GM12873 (cell line): ENCODE results near the gene DCN.

Source experiments
- TF ChIP-seq, protein P1 (sequence below): IDR thresholded peaks from 2 replicates; pipeline ENCODE4 v1.5.1; 2012; ENCODE audit warnings: low read depth, mild to moderate bottlenecking, moderate library complexity, low read length, control low read depth; ENCODE audit not compliant: insufficient read depth; ENCODE audit errors: missing control alignments

Gene DCN, protein sequence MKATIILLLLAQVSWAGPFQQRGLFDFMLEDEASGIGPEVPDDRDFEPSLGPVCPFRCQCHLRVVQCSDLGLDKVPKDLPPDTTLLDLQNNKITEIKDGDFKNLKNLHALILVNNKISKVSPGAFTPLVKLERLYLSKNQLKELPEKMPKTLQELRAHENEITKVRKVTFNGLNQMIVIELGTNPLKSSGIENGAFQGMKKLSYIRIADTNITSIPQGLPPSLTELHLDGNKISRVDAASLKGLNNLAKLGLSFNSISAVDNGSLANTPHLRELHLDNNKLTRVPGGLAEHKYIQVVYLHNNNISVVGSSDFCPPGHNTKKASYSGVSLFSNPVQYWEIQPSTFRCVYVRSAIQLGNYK

DNA sequence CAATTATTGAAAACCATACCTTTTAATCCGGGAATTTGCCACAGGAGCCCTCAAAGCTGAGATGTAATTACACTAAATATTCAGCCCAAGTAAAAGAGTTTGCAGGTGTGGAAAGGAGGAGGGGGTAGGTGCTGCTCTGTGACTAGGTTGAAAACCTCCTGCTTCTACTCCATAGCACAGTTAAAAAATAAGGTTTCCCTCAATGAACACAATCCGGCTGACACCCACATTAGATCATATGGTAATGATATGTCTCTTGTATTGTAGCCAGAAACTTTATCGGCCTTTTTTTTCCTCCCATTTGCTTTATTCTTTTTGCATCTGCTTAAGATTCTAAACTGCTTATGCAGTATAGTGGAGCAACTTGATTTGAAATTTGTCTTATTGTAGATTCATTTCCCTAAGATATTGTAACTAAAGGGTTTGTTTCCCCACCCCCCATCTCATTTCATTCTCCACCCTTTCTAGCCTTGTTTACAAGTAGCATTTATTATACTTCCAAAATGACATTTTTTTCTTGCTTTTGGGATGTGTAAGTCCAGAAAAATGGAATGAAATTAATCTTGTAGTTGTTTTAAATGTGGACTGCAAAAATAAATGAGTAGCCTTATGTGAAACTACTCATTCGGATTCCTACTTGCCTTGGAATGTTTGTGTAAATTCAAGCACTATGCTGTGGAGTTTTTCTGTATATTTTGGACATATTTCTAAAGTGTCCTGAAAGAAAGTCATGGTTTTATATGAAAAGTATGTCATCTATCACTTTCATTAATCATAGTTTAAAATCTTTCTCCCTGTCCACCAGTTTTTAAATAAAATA lies at the start of gene DCN:
Gene DCN, minus strand, starts transcription at position 182 of the 820 bp plus-strand sequence. CDS start 4,265 bp downstream, outside the sequence.
- TF ChIP-seq, protein P1, sequence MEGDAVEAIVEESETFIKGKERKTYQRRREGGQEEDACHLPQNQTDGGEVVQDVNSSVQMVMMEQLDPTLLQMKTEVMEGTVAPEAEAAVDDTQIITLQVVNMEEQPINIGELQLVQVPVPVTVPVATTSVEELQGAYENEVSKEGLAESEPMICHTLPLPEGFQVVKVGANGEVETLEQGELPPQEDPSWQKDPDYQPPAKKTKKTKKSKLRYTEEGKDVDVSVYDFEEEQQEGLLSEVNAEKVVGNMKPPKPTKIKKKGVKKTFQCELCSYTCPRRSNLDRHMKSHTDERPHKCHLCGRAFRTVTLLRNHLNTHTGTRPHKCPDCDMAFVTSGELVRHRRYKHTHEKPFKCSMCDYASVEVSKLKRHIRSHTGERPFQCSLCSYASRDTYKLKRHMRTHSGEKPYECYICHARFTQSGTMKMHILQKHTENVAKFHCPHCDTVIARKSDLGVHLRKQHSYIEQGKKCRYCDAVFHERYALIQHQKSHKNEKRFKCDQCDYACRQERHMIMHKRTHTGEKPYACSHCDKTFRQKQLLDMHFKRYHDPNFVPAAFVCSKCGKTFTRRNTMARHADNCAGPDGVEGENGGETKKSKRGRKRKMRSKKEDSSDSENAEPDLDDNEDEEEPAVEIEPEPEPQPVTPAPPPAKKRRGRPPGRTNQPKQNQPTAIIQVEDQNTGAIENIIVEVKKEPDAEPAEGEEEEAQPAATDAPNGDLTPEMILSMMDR = no peak

DNA sequence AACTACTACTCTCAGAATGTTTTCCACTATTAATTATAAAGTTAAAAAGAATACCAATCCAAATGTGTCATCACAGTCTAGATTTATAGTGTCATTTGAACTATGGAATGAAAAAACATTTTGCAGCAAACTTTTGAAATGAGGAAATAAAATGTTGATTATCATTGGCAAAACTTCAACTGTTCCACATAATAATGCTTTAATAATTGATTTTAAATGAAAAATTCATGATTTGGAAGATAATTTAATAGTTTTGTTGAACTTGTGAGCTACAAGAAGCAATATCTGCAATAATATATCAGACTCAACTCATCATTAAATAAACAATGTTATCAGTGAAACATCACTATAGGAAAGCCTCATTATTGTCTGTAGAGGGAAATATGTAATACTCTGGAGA lies 48.2 kb upstream of the DCN start:
- TF ChIP-seq, protein P1 = no peak

DNA sequence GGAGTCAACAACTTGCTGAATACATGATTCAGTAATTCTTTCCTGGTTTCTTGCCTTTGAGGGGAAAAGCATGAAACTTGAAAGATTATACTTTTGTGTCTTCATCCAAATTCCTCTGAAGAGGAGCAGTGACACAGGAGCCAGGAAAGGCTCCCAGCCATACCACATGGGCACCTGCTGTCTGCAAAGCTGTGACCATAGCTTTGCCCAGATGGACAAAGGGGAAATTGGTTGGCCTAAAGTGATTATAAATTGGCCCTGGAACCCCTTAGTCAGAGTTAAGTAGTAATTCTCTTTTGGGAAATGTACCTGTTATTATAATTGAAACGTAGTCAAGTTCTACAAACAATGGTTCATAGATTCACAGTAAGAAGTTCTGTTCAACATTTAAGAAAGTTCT lies 44.3 kb upstream of the DCN start:
- TF ChIP-seq, protein P1 = no peak

DNA sequence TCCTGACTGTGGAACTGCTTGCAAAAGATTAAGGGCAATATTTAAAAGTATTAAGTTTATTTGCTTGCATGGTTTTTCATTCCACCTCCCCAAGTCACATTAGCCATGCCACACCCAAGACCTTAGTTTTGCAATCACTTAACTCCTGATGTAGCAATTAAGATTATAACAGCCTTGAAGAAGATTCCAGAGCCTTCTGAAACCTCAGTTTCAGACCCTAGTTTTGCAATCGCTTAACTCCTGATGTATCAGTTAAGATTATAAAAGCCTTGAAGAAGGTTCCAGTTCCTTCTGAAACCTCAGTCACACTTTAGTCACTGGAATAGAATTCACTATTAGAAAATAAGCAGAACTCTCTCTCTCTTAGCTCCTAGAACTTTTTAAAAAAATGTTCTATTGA lies 42.7 kb upstream of the DCN start:
- TF ChIP-seq, protein P1 = no peak

DNA sequence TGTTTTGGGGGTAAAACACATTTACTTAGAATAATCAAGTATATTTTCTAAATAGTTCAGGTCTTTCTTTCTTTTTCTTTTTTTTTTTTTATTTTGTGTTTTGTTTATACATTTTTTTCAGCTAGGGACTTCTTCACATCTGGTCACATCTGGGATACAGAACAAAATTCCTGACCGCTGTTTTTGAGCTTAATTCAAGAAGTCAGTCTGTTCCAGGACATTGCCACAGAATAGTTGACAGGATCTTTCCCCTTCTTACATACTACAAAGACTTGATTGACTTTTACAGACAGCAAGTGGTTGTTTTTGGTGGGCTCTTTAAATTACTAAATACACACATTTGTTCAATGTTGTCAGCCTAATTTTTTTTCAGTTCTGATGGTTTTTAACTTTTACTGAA lies 41.8 kb upstream of the DCN start:
- TF ChIP-seq, protein P1 = no peak

DNA sequence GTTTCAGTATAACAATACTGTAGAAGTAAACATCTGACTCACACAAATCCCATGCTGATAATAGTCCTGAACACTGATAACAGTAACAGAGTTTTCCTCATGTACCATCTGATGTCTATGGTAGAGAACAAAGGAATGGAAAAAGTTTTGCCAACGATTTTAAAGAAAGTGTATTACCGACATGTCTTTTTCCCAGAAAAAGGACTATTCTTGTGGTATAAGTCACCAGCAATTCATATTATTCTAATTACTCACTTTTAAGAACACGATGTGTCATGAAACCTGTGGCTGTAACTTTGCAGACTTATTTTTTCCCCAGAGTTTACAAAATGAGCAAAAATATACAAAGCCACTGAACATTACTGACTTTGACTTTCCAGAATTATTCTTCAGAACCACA lies 40.1 kb upstream of the DCN start:
- TF ChIP-seq, protein P1 = no peak

DNA sequence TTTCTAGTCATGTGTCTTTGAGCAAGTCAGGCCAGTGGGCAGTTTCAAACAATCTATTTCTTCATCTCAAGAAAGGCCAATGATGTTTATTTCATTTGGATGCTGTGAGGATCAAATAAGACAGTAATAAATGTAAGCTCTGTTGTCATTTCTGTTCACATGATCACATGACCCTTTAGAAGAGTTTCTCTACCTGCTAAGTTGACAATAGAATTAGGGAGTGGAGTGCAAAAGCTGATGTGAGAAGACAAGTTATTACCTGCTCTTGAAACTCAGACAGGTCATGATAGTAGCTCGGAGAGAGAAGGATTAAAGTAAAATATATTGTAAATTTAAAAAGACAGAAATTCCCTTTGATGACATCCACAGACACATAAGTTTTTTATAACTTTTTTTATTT lies 37.3 kb upstream of the DCN start:
- TF ChIP-seq, protein P1 = no peak
